PC-3 (cell line): ENCODE results near the gene TOMM40L. TPM values are rescaled to one million over a fixed set of nuclear protein-coding genes. Genes with fewer than 3 reads are reported as not detected.
A peak's percentile ranks its signal among the peaks of the same experiment; 100 is the strongest.

Experiments used
- microRNA-seq: library from miRNA; unstranded; fragments of <30 nt; microRNA quantifications from one replicate; pipeline ENCODE4 v1.1.0, GENCODE V29; 2020; ENCODE audit not compliant: unreplicated experiment
- total RNA-seq: library from RNA; depleted of rRNA; stranded (reverse); fragments of >200 nt; gene quantifications from 2 replicates; pipeline ENCODE4 v1.2.3, GENCODE V29; 2014; rRNA removed

TOMM40L gene
- total RNA-seq, 1 experiment from 2014 or later, result 23.2 TPM

Small RNAs within 50 kb of the gene (microRNA-seq; reads per million reads assigned to microRNA genes)
- 2.8 reads per million, percentile 4 among the genes with 10 or more reads in this experiment for gene MIR5187

Other genes with a start within 250 kb of the TOMM40L start
- 69.2 and 81.5 TPM in 2 replicates for gene F11R, start 204.9 kb upstream of the TOMM40L start, total RNA-seq
- gene TSTD1, start 187.1 kb upstream of the TOMM40L start, total RNA-seq, result 10.2 and 16.5 TPM in 2 replicates
- 111 and 113 TPM in 2 replicates for gene USF1, start 180.1 kb upstream of the TOMM40L start, total RNA-seq
- 0.12 and 0.55 TPM in 2 replicates for gene ARHGAP30, start 156.2 kb upstream of the TOMM40L start, total RNA-seq
- gene NECTIN4, start 136.5 kb upstream of the TOMM40L start, total RNA-seq, result 6.8 and 7.0 TPM in 2 replicates
- 3.2 and 3.3 TPM in 2 replicates for gene KLHDC9, start 127.7 kb upstream of the TOMM40L start, total RNA-seq
- 174 and 197 TPM in 2 replicates for gene PFDN2, start 108.0 kb upstream of the TOMM40L start, total RNA-seq
- gene NIT1, start 108.0 kb upstream of the TOMM40L start, total RNA-seq, result 18.1 and 27.0 TPM in 2 replicates
- gene DEDD, start 93.4 kb upstream of the TOMM40L start, total RNA-seq, result 23.4 and 39.2 TPM in 2 replicates
- gene UFC1, start 72.1 kb upstream of the TOMM40L start, total RNA-seq, result 84.6 and 113 TPM in 2 replicates
- 20.6 and 24.4 TPM in 2 replicates for gene USP21, start 66.6 kb upstream of the TOMM40L start, total RNA-seq
- 21.8 and 22.9 TPM in 2 replicates for gene PPOX, start 59.6 kb upstream of the TOMM40L start, total RNA-seq
- gene B4GALT3, start 48.6 kb upstream of the TOMM40L start, total RNA-seq, result 76.9 and 85.4 TPM in 2 replicates
- 0.52 TPM in 1 of 2 replicates, not detected in the other for gene ADAMTS4, start 27.0 kb upstream of the TOMM40L start, total RNA-seq
- gene NDUFS2, start 23.7 kb upstream of the TOMM40L start, total RNA-seq, result 168 TPM in 2 replicates
- gene FCER1G, start 10.8 kb upstream of the TOMM40L start, total RNA-seq, result not detected in 2 replicates
- gene APOA2, start 2.4 kb upstream of the TOMM40L start, total RNA-seq, result not detected in 2 replicates
- not detected in 2 replicates for gene NR1I3, start 12.1 kb downstream of the TOMM40L start, total RNA-seq
- 0.07 TPM in 1 of 2 replicates, not detected in the other for gene PCP4L1, start 32.7 kb downstream of the TOMM40L start, total RNA-seq
- 0.18 TPM in 1 of 2 replicates, not detected in the other for gene MPZ, start 83.9 kb downstream of the TOMM40L start, total RNA-seq
- gene SDHC, start 88.3 kb downstream of the TOMM40L start, total RNA-seq, result 26.1 and 30.1 TPM in 2 replicates
- gene CFAP126, start 141.8 kb downstream of the TOMM40L start, total RNA-seq, result not detected in 2 replicates